ENCODE results near the gene SLC18B1. TPM values are rescaled to one million over a fixed set of nuclear protein-coding genes. Genes with fewer than 3 reads are reported as not detected.

SLC18B1 gene
- total RNA-seq, 1 donor from 2014 or later, result 24.2 TPM

GRCh38 chr6:132719736-132720448, 78.5 kb downstream of the SLC18B1 start:
- H3K27ac Mint-ChIP-seq, result no peak overlapping the region
- no peak overlapping the region for H3K4me3 Mint-ChIP-seq
- H3K27me3 Mint-ChIP-seq (ENCODE audit: low read depth), result no peaks in the 10 kb centered on the region
- no peak for TF ChIP-seq CTCF (IDR thresholded peaks at IDR 0.05; ENCODE audit: unreplicated experiment)
- peaks cover 6% of the 10 kb centered on the region for H3K4me1 Mint-ChIP-seq
- H3K9me3 Mint-ChIP-seq, result no peaks in the 10 kb centered on the region
- no peaks in the 10 kb centered on the region for H3K36me3 Mint-ChIP-seq
- no peak for DNase-seq (ENCODE audit: low spot score in 2 of 2, unreplicated experiment in 2 of 2)

Other genes starting within 250 kb of the SLC18B1 start
- not detected in 3 replicates for gene TAAR8, start 246.0 kb downstream of the SLC18B1 start, total RNA-seq
- not detected in 3 replicates for gene TAAR6, start 228.3 kb downstream of the SLC18B1 start, total RNA-seq
- not detected in 3 replicates for gene TAAR5, start 208.9 kb downstream of the SLC18B1 start, total RNA-seq
- not detected in 3 replicates for gene TAAR2, start 174.4 kb downstream of the SLC18B1 start, total RNA-seq
- gene TAAR1, start 139.5 kb downstream of the SLC18B1 start, total RNA-seq, result not detected in 3 replicates
- not detected in 3 replicates for gene VNN1, start 84.6 kb downstream of the SLC18B1 start, total RNA-seq
- gene VNN2, start 40.7 kb downstream of the SLC18B1 start, total RNA-seq, result not detected in 3 replicates
- gene RPS12, start 15.9 kb upstream of the SLC18B1 start, total RNA-seq, result 1,038 to 1,060 TPM (median 1,056 TPM) in 3 replicates

Data from mesothelial cell of epicardium (in vitro differentiated cells).